COR-L47 (cell line): ENCODE measurements around the gene CADM4.

ENCODE experiments used
- DNase-seq: peaks from one replicate; lab custom pipeline; 2025; lab: John Stamatoyannopoulos, UW

Gene CADM4

GRCh38 chr19:43582495-43582894, 57.2 kb downstream of the CADM4 start:
- no peak for DNase-seq

GRCh38 chr19:43581467-43581866, 58.2 kb downstream of the CADM4 start:
- no peak for DNase-seq

- DNase-seq: no peak
These were observed 60.9 kb downstream of the CADM4 start for GRCh38 chr19:43578787-43579186.

- no peak for DNase-seq
These were observed 63.4 kb downstream of the CADM4 start for GRCh38 chr19:43575955-43576878.

- peak; percentile 99 for DNase-seq
These were observed 64.3 kb downstream of the CADM4 start, which contains the start of the genes PINLYP and XRCC1 for GRCh38 chr19:43575156-43575950. TSS of gene PINLYP (plus strand) at chr19:43575801. CDS start at chr19:43577192, 1,391 bp downstream. TSS of gene XRCC1 (minus strand) at chr19:43575527. CDS start at chr19:43575458, 69 bp downstream.

- no peak for DNase-seq
These were observed 65.1 kb downstream of the CADM4 start for GRCh38 chr19:43574424-43575155.
